Glutamatergic neuron (in vitro differentiated cells): ENCODE data around the gene NIT1. TPM values are rescaled to one million over a fixed set of nuclear protein-coding genes. Genes with fewer than 3 reads are reported as not detected.

Source experiments
- DNase-seq: peaks from one replicate; pipeline ENCODE4 v3.0.0; 2022
- H3K27ac Mint-ChIP-seq: one replicate; pipeline ENCODE4 v1.8.0; 2020; ENCODE audit warnings: mild to moderate bottlenecking, mixed read lengths, inconsistent platforms; ENCODE audit not compliant: unreplicated experiment
- H3K27me3 Mint-ChIP-seq: one replicate; pipeline ENCODE4 v1.8.0; 2020; ENCODE audit warnings: mild to moderate bottlenecking, moderate library complexity, mixed read lengths, inconsistent platforms; ENCODE audit not compliant: unreplicated experiment
- H3K36me3 Mint-ChIP-seq: one replicate; pipeline ENCODE4 v1.8.0; 2020; ENCODE audit warnings: mild to moderate bottlenecking, mixed read lengths, inconsistent platforms; ENCODE audit not compliant: unreplicated experiment
- H3K4me1 Mint-ChIP-seq: one replicate; pipeline ENCODE4 v1.8.0; 2020; ENCODE audit warnings: mild to moderate bottlenecking, low read depth, mixed read lengths, inconsistent platforms; ENCODE audit not compliant: unreplicated experiment
- H3K4me3 Mint-ChIP-seq: one replicate; pipeline ENCODE4 v1.8.0; 2020; ENCODE audit warnings: mild to moderate bottlenecking, mixed read lengths, inconsistent platforms; ENCODE audit not compliant: unreplicated experiment
- H3K9me3 Mint-ChIP-seq: one replicate; pipeline ENCODE4 v1.8.0; 2020; ENCODE audit warnings: mild to moderate bottlenecking, moderate library complexity, mixed read lengths, inconsistent platforms; ENCODE audit not compliant: unreplicated experiment
- total RNA-seq: library from RNA; stranded (reverse); fragmentation: NEBNext Ultra II Directional; extraction: Animal tissue kit (Norgen Biotek cat#: 25700); gene quantifications from one replicate; pipeline ENCODE4 v1.2.1, GENCODE V29; 2021; ENCODE audit not compliant: unreplicated experiment
- TF ChIP-seq, protein P1 (sequence below): fragments of 200-600 bp; sonication (generic); IDR thresholded peaks from one replicate; pipeline ENCODE4 v1.5.0; 2021; ENCODE audit not compliant: partially characterized antibody, unreplicated experiment

NIT1 gene
- total RNA-seq, 1 donor from 2014 or later, result 40.2 TPM

DNA sequence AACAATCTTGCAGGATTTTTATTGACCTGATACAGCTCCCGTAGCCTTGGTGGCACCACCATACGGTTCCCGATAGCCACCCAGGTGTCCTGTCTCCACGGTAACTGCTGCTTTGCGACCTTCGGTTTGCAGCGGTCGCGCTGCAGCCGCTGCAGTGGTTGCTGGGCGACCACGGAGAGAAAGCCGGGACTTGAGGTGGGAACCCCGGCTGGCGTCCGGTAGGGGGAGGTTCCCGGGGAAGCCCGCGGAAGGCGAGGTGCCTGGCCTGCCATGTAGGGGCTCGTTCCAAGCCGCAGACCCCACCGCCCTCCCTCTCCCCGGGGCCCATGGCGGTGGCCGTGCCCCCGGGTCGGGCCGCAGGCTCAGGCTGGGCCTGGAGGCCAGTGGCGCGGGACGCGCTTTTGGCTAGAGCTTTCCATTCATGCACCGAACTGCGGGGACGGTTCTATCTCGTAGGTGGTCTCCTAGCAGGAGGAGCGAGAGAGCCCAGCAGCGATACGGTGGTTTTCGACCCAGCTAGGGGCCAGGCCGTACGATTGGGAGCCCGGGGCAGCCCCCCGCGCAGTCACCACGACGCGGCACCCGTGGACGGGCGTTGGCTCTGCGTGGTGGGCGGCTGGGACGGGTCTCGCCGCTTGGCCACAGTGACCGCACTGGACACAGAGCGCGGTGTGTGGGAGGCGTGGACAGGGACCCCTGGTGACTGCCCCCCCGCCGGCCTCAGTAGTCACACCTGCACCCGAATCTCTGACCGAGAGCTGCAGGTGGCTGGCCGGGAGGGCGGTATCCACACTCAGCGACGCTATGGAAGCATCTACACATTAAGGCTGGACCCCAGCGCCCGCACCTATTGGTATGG is 19.5 kb upstream of the NIT1 start, which contains the start of gene KLHDC9:
Gene KLHDC9, plus strand, starts transcription at position 152 of the 859 bp plus-strand sequence. Its CDS starts 175 bp downstream, at position 327.
- Mint-ChIP-seq H3K4me3 (peak within 1 kb of the TSS; percentile 91), H3K4me1 (peaks cover 8% of the 10 kb centered on the region), H3K9me3 (peaks cover 14% of the 10 kb centered on the region), H3K27ac (peak within 1 kb of the TSS; percentile 89), H3K27me3 (peaks cover 23% of the 10 kb centered on the region), H3K36me3 (no peaks in the 10 kb centered on the region)
- TF ChIP-seq, protein P1, sequence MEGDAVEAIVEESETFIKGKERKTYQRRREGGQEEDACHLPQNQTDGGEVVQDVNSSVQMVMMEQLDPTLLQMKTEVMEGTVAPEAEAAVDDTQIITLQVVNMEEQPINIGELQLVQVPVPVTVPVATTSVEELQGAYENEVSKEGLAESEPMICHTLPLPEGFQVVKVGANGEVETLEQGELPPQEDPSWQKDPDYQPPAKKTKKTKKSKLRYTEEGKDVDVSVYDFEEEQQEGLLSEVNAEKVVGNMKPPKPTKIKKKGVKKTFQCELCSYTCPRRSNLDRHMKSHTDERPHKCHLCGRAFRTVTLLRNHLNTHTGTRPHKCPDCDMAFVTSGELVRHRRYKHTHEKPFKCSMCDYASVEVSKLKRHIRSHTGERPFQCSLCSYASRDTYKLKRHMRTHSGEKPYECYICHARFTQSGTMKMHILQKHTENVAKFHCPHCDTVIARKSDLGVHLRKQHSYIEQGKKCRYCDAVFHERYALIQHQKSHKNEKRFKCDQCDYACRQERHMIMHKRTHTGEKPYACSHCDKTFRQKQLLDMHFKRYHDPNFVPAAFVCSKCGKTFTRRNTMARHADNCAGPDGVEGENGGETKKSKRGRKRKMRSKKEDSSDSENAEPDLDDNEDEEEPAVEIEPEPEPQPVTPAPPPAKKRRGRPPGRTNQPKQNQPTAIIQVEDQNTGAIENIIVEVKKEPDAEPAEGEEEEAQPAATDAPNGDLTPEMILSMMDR, result no peak
- DNase-seq, result peak; percentile 84

DNA sequence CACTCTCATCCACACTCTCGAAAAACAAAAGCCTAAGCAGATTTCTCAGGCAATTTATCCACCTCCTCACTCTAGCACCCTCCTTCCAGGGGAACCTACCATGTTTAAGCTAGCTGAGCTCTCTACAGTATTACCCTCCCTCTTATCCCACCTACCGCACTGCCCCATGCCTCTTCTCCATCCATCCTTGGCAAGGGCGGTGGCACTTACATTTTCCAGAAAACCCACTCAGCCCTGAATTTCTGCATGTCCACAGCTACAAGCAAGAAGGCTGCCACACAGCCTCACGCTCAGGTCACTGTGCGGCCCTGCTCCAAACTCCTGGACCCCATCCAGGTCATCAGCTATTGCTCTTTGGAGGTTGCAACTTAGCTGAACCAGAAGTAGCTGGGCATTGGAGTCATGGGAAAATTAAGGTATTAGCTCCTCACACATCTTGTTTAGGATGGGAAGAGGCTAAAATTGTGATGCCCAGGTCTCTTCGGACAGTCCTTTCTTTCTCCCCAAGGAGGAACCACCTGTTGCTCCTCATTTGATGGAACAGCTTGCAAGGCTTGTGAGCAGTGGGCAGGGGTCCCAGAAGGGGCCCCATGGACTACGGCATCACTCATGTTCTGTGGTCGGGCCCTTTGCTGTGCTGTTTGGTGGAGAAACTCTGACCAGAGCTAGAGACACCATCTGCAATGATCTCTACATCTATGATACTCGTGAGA is 18.7 kb upstream of the NIT1 start:
- Mint-ChIP-seq H3K9me3 (peaks cover 14% of the 10 kb centered on the region), H3K27me3 (peaks cover 23% of the 10 kb centered on the region), H3K4me1 (peaks cover 8% of the 10 kb centered on the region), H3K36me3 (no peaks in the 10 kb centered on the region), H3K27ac (peak overlapping the region; percentile 20), H3K4me3 (peak overlapping the region; percentile 88)
- TF ChIP-seq, protein P1, result no peak
- DNase-seq, result no peak

DNA sequence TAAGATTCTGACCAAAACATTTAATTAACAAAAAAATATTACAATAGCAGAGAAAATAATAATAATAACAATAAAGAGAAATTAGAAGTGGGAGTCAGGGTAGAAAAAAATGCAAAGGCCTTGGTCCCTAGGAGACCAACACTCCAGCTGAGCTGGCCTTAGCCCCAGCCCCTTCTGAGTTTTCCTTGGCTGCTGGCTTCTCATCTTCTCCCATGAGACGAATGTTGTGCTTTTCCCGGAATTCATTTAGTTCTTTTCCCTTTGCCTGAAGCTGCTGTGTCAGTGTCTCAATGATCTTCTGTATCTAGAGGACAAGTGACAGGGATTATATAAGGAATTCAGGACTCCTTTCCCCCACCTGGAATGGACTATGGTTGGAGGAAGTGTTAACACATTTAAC is 17.3 kb upstream of the NIT1 start:
- Mint-ChIP-seq H3K27ac (no peak overlapping the region), H3K27me3 (peaks cover 19% of the 10 kb centered on the region), H3K36me3 (no peaks in the 10 kb centered on the region), H3K4me1 (peaks cover 8% of the 10 kb centered on the region), H3K9me3 (peaks cover 14% of the 10 kb centered on the region), H3K4me3 (no peak overlapping the region)
- DNase-seq, result no peak
- TF ChIP-seq, protein P1, result no peak

DNA sequence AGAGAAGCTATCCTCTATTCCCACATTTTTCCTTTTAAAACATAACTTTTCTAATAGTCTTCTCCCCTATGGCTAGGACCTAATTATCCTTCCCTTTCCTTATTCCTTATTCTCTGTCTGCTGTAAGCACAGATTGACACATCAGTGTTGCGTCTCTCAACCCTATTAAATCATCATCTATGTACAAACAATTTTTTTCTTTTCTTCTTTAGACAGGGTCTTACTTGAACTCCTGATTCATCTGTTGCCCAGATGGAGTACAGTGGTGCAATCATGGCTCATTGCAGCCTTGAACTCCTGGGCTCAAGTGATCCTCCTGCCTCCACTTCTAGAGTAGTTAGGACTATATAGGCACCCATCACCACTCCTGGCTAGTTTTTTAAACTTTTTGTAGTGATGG is 11.5 kb upstream of the NIT1 start:
- no peak for DNase-seq
- Mint-ChIP-seq H3K36me3 (no peaks in the 10 kb centered on the region), H3K4me1 (no peaks in the 10 kb centered on the region), H3K27ac (no peak overlapping the region), H3K9me3 (no peaks in the 10 kb centered on the region), H3K4me3 (no peak overlapping the region), H3K27me3 (no peaks in the 10 kb centered on the region)
- TF ChIP-seq, protein P1, result no peak
